Activated T-helper 1 cell treated with anti-CD3 and anti-CD28 coated beads, Interleukin-12 subunit alpha, Interleukin-12 subunit beta, Interleukin-2, Interleukin-4 antibody, amounts not matched to agents 30 ng/mL and 10 ng/mL and 1 ng/mL, durations not matched to agents 14 hours and 24 hours and 36 hours (primary cell): Measurements from ENCODE around the gene RASGEF1C. TPM values are rescaled to one million over a fixed set of nuclear protein-coding genes. Genes with fewer than 3 reads are reported as not detected.

Experiments
- DNase-seq: peaks from one replicate; pipeline ENCODE4 v3.0.0; 2021; ENCODE audit warnings: low spot score
- H3K27ac Mint-ChIP-seq: one replicate; pipeline ENCODE4 v1.8.0; 2021; ENCODE audit warnings: mild to moderate bottlenecking, mixed read lengths
- H3K27me3 Mint-ChIP-seq: one replicate; pipeline ENCODE4 v1.8.0; 2022; ENCODE audit warnings: mild to moderate bottlenecking, moderate library complexity, mixed read lengths; ENCODE audit not compliant: insufficient read depth
- H3K36me3 Mint-ChIP-seq: one replicate; pipeline ENCODE4 v1.8.0; 2021; ENCODE audit warnings: low read depth, mixed read lengths
- H3K4me1 Mint-ChIP-seq: one replicate; pipeline ENCODE4 v1.8.0; 2021; ENCODE audit warnings: low read depth, mixed read lengths
- H3K4me3 Mint-ChIP-seq: one replicate; pipeline ENCODE4 v1.8.0; 2021; ENCODE audit warnings: mild to moderate bottlenecking, moderate library complexity, mixed read lengths
- H3K9me3 Mint-ChIP-seq: one replicate; pipeline ENCODE4 v1.8.0; 2021; ENCODE audit warnings: mixed read lengths
- intact Hi-C: fragments of 100-400 bp; cut with micrococcal nuclease; formaldehyde crosslinking; loops from one replicate; pipeline ENCODE4 v1.15.1; 2024
- total RNA-seq: library from RNA; stranded (reverse); gene quantifications from 2 replicates; pipeline ENCODE4 v1.2.3, GENCODE V29; 2022

Gene RASGEF1C
- total RNA-seq, 1 donor from 2014 or later, result not detected

DNA sequence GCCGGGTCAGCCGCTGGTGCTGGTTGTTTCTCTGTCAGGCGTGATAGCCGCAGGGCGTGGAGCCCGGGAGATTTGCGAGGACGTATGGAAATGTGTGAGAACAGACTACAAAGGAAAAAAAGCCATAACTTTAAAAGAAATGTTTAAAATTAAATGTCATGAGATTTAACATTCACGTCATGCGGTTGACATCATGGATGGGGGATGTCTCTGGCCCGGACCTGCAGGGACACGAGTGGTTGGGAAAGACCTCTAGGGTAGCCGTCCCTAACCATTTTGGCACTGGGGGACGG is 136.8 kb downstream of the RASGEF1C start:
- DNase-seq, result no peak
- Mint-ChIP-seq H3K36me3 (peaks cover 5% of the 10 kb centered on the region), H3K9me3 (peaks cover 12% of the 10 kb centered on the region), H3K27ac (peak overlapping the region; percentile 50), H3K4me3 (peak overlapping the region; percentile 68), H3K4me1 (peaks cover 5% of the 10 kb centered on the region), H3K27me3 (peaks cover 41% of the 10 kb centered on the region)
- intact Hi-C loops, result loop anchor here (1.0 to 5.0 kb wide), 8 partner anchors 165 to 1445 kb away; partner anchors contain the start of genes CLK4, MAPK9, MRNIP and RUFY1

DNA sequence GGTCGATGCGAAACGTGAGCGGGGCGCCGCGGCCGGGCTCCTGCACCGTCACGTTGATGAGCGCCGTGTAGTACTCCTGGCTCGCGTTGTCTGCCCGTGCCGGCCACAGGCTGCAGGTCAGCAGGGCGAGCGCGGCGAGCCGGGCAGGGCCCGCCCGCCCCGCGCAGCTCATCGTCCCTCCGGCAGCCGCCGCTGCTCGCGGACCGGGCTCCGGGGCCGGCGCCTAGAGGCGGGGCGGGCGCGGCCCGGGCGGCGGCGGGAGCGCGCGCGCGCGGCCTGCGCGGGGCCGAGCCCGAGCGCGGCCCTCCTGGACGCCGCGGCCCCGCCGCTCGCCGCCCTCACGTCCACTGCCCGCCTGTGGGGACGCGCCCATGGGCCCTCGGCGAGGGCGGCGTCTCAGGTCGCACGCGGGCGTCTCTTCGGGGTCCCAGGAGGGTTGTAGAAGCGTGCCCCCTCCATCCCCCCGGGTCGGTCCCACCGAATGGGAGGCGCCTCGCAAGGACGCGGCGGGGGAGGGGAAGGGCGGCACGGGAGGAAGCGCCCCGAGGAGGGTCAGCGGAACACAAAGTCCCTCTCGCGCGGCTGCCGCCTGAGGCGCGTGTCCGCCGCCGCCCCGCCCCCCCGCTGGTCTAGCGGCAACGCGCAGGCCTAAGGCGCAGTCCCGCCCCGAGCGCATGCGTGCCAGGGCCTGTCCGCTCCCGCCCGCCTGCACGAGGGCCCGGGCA is 137.3 kb downstream of the RASGEF1C start, which contains the start of gene RNF130:
Gene RNF130 (minus strand): TSS at position 229 of the 725 bp plus-strand sequence. CDS start 57 bp downstream, at position 172.
- H3K9me3 Mint-ChIP-seq, result peaks cover 12% of the 10 kb centered on the region
- H3K4me3 Mint-ChIP-seq, result peak within 1 kb of the TSS; percentile 82
- peak within 1 kb of the TSS; percentile 50 for H3K27ac Mint-ChIP-seq
- peaks cover 5% of the 10 kb centered on the region for H3K4me1 Mint-ChIP-seq
- DNase-seq, result peak; percentile 76
- peaks cover 39% of the 10 kb centered on the region for H3K27me3 Mint-ChIP-seq
- intact Hi-C loops, result loop anchor here (1.0 to 5.0 kb wide), 9 partner anchors 19 to 1444 kb away; partner anchors contain the start of genes CLK4, MAPK9, MRNIP and RUFY1
- H3K36me3 Mint-ChIP-seq, result peaks cover 5% of the 10 kb centered on the region

DNA sequence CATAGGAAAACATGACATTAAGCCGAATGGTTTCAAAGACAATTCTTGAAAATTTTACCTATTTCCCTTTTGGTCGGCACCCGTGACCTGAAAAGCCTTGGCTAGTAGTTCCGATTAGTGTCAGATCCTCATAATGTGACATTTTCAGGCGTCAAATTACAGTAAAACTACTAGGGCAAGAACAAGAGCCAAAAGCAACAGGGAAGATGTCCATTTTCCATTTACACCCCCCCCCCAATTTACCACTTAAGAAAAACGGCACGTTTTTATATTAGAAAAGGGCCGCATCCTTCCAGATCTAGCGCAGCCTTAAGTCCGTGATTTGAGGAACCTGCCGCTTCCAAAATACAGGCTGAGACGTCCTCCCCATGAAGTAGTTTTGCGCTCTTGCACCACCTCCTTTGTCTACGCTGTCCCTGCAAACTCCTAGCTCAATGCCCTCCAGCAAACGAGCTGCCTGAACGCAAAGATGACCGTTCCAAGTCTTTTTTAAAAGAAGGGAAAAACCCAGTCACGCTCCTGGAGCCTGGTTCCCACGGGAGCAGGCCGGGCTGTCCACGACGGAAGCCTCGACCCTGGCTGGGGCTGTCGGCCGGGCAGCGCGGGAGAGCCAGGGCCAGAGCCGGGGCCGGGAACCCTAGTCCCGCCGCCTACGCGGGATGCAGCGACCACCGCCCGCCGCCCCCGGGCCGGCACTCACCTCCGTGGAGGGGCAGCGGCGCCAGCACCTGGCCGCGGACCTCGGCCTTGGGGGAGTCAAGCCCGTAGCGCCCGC is 138.1 kb downstream of the RASGEF1C start:
- H3K36me3 Mint-ChIP-seq, result peaks cover 5% of the 10 kb centered on the region
- H3K4me3 Mint-ChIP-seq, result peak overlapping the region; percentile 82
- peaks cover 39% of the 10 kb centered on the region for H3K27me3 Mint-ChIP-seq
- no peak for DNase-seq
- H3K27ac Mint-ChIP-seq, result peak overlapping the region; percentile 45
- peaks cover 12% of the 10 kb centered on the region for H3K9me3 Mint-ChIP-seq
- H3K4me1 Mint-ChIP-seq, result peaks cover 5% of the 10 kb centered on the region
- intact Hi-C loops, result loop anchor here (1.0 to 5.0 kb wide), 8 partner anchors 19 to 1444 kb away; partner anchors contain the start of genes CLK4, MAPK9, RUFY1 and TBC1D9B

DNA sequence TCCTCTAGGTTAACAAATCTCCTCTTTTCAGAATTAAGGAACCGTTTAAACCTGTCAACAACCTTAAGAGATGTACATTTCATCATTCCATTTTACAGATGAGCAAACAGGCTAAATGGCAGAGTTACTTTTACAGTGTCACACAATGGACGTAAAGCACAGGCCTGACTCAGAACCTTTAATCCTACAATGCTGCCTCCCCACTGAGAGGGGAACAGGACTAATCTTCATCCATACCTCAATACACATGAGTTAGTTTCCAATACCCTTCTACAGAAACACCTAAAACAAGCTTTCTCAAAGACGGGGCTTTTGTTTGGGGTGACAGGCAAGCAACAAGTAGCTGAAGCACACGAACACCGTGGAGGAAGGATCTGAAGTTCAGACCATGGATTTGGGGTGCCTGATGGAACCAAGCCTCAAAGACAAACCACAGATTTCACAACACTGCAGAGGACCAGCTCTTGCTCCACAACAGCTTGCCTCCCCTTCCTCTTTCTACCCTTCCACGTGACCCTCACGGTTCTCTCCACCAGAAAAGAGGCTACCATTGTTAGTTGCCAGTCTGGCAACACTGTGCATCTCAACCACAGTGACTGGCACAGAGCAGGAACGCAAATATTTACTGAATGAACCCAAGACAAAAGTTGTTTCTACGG is 139.3 kb downstream of the RASGEF1C start:
- H3K36me3 Mint-ChIP-seq, result peaks cover 5% of the 10 kb centered on the region
- peaks cover 12% of the 10 kb centered on the region for H3K9me3 Mint-ChIP-seq
- no peak overlapping the region for H3K27ac Mint-ChIP-seq
- peak overlapping the region; percentile 32 for H3K4me3 Mint-ChIP-seq
- intact Hi-C loops, result loop anchor here (5.0 kb wide), 7 partner anchors 162 to 1442 kb away; partner anchors contain the start of genes CLK4, MAPK9, RUFY1 and TBC1D9B
- H3K4me1 Mint-ChIP-seq, result peaks cover 5% of the 10 kb centered on the region
- H3K27me3 Mint-ChIP-seq, result peaks cover 41% of the 10 kb centered on the region
- DNase-seq, result no peak

DNA sequence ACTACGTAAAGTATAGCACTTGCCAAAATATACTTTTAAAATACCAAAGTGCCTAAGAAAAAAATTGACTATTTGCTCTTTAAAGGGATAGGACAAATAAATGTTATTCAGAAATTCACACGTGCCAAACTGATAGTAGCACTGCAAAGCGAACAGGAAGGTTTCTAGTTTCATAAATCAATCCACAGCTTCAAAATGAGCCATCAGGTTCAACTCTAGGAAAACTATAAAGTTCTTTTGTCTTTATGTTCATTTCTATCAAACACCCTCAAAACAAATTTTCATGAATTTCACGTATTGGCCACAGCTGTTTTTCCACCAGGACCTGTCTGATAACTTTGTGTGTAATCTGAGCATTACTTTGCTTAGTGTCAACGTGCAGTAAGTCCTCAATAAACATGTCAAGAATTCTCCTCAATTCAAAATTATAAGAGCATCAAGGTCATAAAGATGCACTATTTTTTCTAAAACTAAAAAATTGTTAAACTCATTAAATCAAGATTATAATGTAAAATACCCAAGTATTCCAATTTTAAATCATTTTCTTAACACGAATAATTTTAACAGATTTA is 140.4 kb downstream of the RASGEF1C start:
- H3K27me3 Mint-ChIP-seq, result peaks cover 41% of the 10 kb centered on the region
- H3K4me1 Mint-ChIP-seq, result peaks cover 5% of the 10 kb centered on the region
- intact Hi-C loops, result no loop called here
- H3K27ac Mint-ChIP-seq, result no peak overlapping the region
- DNase-seq, result no peak
- H3K4me3 Mint-ChIP-seq, result no peak overlapping the region
- H3K36me3 Mint-ChIP-seq, result peaks cover 4% of the 10 kb centered on the region
- peaks cover 10% of the 10 kb centered on the region for H3K9me3 Mint-ChIP-seq

DNA sequence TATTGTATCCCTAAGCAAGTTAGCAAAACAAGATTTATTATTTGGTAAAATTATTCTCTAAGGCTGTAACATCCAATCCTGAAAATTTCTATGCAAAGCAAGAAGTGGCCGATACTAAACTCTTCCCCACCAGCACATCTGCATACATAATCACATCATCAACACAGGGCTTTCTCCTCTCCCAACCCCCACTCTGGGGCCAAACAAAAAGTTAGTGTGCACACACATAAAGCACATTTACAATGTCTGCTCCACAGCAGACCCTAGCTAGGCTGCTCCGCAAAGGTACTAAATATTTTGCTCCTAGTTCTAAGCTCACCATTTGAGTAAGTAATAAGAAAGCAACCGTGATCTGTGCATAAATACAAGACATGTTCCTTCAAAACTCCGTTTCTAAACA is 141.0 kb downstream of the RASGEF1C start:
- Mint-ChIP-seq H3K27ac (no peak overlapping the region), H3K27me3 (peaks cover 45% of the 10 kb centered on the region), H3K9me3 (peaks cover 8% of the 10 kb centered on the region), H3K4me1 (peaks cover 5% of the 10 kb centered on the region), H3K36me3 (peaks cover 2% of the 10 kb centered on the region), H3K4me3 (no peak overlapping the region)
- intact Hi-C loops, result no loop called here
- DNase-seq, result no peak

DNA sequence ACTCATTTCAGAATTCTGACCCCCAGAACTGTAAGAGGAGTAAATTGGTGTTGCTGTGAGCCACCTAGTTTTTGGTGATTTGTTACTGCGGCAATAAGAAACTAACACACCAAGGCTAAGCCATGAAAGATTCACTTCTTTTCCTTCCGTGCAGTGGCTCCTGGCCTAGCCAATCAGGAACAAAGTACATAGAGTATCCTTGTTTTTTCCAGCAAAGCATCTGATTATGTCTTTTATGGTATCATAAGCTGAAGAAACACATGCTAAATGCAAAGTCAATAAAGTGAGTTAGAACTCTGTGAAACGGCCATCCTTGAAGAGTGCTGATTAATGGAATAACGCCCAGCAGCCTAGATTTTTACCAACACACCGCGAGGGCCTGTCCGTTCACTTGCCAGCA is 148.8 kb downstream of the RASGEF1C start:
- H3K4me3 Mint-ChIP-seq, result no peak overlapping the region
- H3K36me3 Mint-ChIP-seq, result no peaks in the 10 kb centered on the region
- H3K9me3 Mint-ChIP-seq, result no peaks in the 10 kb centered on the region
- H3K27ac Mint-ChIP-seq, result no peak overlapping the region
- peaks cover 12% of the 10 kb centered on the region for H3K27me3 Mint-ChIP-seq
- intact Hi-C loops, result no loop called here
- H3K4me1 Mint-ChIP-seq, result no peaks in the 10 kb centered on the region
- DNase-seq, result no peak

DNA sequence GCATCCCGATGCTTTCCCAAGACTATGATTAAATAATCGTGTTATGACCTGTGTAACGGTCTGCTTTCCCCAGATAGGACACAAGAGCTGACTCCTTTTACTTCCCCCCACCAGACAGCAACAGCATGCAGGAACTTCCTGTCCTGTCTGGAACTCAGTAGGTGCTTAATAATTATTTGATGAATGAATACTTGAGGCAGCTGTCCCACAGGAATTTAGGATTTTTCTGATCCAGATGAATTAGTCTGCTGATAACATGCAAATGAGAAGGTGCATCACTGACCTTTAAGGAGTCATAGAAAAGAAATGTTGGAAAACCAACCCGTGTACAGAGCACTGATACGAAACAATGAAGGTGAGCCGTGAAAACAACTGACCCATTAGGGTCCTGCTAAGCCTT is 149.7 kb downstream of the RASGEF1C start:
- Mint-ChIP-seq H3K27me3 (peaks cover 8% of the 10 kb centered on the region), H3K4me3 (no peak overlapping the region), H3K9me3 (no peaks in the 10 kb centered on the region), H3K36me3 (no peaks in the 10 kb centered on the region), H3K27ac (no peak overlapping the region), H3K4me1 (no peaks in the 10 kb centered on the region)
- intact Hi-C loops, result no loop called here
- no peak for DNase-seq

DNA sequence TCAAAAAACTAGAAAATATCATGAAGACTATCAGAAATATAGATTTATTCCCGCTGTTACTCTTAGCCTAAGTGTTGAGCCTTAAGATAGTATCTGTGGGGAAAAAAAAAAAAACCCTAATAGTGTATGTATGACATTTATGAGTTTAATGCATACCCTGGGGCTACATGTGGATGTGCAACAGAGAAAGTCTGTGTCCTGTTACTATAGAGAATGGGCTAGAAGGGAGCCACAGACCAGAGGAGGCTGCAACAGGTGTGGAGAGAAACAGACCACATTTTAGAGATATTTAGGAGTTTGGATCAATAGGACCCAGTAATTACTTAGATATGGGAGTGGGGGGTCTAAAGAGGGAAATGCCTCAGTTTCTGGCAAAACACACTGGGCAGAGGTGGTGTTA is 152.9 kb downstream of the RASGEF1C start:
- DNase-seq, result no peak
- H3K27ac Mint-ChIP-seq, result no peak overlapping the region
- no peaks in the 10 kb centered on the region for H3K9me3 Mint-ChIP-seq
- intact Hi-C loops, result no loop called here
- no peaks in the 10 kb centered on the region for H3K27me3 Mint-ChIP-seq
- H3K4me1 Mint-ChIP-seq, result no peaks in the 10 kb centered on the region
- H3K36me3 Mint-ChIP-seq, result no peaks in the 10 kb centered on the region
- H3K4me3 Mint-ChIP-seq, result no peak overlapping the region

DNA sequence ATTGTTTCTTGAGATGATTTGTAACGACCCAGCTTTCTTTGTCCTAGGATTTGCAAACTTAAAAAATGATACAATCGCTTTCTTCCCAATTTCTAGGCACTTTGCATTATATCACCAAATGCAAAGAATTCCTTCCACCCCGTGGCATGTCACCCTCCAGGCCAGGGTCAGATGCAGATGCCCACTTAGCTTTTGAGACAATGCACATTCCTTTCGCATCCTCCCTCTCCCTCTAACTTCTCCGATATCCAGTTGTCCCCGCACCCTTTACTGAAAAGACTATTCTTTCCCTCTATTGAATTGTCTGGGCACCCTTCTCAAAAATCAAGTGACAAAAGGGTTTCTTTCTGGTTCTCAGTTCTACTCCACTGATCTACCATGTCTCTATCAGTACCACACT is 154.8 kb downstream of the RASGEF1C start:
- intact Hi-C loops, result no loop called here
- H3K4me1 Mint-ChIP-seq, result no peaks in the 10 kb centered on the region
- no peaks in the 10 kb centered on the region for H3K36me3 Mint-ChIP-seq
- no peak overlapping the region for H3K27ac Mint-ChIP-seq
- no peaks in the 10 kb centered on the region for H3K9me3 Mint-ChIP-seq
- no peaks in the 10 kb centered on the region for H3K27me3 Mint-ChIP-seq
- no peak for DNase-seq
- no peak overlapping the region for H3K4me3 Mint-ChIP-seq

DNA sequence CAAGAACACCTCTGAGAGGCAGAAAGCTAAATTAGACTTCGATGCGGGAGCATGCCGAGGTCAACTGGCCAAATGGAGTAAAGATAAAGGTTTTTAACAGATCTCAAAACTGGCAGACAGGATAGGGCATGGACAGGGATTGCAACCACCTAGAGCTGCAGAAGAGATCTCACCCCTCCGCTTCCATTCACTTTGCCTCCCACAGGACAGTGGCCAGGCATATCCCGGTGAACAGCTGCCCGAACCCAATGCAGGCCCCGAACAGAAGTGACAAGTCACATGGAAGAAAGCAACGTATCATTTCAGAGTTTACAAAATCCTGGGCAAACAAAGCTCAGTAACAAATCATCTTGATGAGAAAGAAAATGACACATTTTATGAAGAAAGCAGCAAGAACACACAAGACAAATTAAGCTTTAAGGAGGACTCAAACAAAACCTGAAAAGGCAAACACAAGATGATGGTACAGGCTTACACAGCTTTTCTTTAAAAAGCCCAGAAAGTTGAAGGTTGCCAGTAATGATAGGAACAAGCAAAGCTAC is 155.9 kb downstream of the RASGEF1C start:
- no peak overlapping the region for H3K4me3 Mint-ChIP-seq
- no peak overlapping the region for H3K27ac Mint-ChIP-seq
- no peaks in the 10 kb centered on the region for H3K9me3 Mint-ChIP-seq
- no peaks in the 10 kb centered on the region for H3K4me1 Mint-ChIP-seq
- no peaks in the 10 kb centered on the region for H3K27me3 Mint-ChIP-seq
- no peak for DNase-seq
- intact Hi-C loops, result no loop called here
- no peaks in the 10 kb centered on the region for H3K36me3 Mint-ChIP-seq

DNA sequence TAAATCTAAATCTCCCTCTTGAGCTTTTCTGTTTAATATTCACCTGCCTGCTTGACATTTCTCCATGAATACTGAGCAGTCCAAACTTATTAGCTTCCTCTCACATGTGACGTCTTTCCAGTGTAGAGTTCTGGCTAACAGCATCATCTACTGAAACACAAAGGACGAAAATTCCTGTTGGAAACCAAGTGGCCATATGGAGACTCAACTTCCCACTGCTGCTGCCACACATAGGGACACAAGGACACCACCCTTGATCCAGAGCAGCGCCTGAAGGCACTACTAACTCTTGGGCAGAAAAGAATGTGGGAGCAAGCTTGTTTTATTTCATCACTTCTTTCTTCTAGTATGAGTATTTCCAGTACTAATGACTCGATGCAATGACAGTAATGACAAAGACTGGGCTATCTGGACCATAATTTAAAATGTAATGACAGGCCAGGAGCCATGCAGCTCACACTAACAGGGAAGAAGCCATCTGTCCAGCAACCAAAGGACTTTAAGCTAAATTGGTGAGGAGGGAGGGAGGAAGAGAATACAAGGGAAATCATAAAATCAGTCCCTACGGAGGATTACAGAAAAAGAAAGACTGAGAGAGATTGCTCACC is 156.7 kb downstream of the RASGEF1C start:
- H3K27me3 Mint-ChIP-seq, result no peaks in the 10 kb centered on the region
- no peaks in the 10 kb centered on the region for H3K4me1 Mint-ChIP-seq
- H3K4me3 Mint-ChIP-seq, result no peak overlapping the region
- H3K9me3 Mint-ChIP-seq, result no peaks in the 10 kb centered on the region
- intact Hi-C loops, result no loop called here
- no peak for DNase-seq
- no peak overlapping the region for H3K27ac Mint-ChIP-seq
- H3K36me3 Mint-ChIP-seq, result no peaks in the 10 kb centered on the region
